A549 (cell line): ENCODE measurements around the gene C1orf174. TPM values are rescaled to one million over a fixed set of nuclear protein-coding genes. Genes with fewer than 3 reads are reported as not detected.
A peak's percentile ranks its signal among the peaks of the same experiment; 100 is the strongest.

Experiments used
- ATAC-seq, 2 experiments: fragments of 200-7000 bp in 1 of 2; fragments of >200 bp in 1 of 2; cut with Nextera tagmentation in 1 of 2; cut with Tn5 transposase in 1 of 2; 3 replicates each; pipeline versions ENCODE4 v1.8.0 to v1.9.1; 2018 to 2020; ENCODE audit warnings: mild to moderate bottlenecking in 1 of 2, moderate library complexity in 1 of 2
- CTCF ChIA-PET: fragments of 300-600 bp; sonication (Branson Sonifier 250); formaldehyde crosslinking; extraction: SDS; loops from one replicate; lab custom pipeline; 2021; ENCODE audit warnings: antibody characterized with exemption, inconsistent platforms; lab: Yijun Ruan, JAX
- POLR2A ChIA-PET: fragments of 350-600 bp; formaldehyde crosslinking; extraction: SDS; loops from one replicate; lab custom pipeline; 2021; ENCODE audit warnings: antibody characterized with exemption, inconsistent platforms; lab: Yijun Ruan, JAX
- DNase-seq, 2 experiments: peaks; one replicate each; pipeline versions ENCODE4 v3.0.0 to v3.0.0-alpha.2; 2011 to 2016; ENCODE audit warnings: low read depth in 1 of 2, low spot score in 1 of 2
- FAIRE-seq: peaks from 2 replicates; lab custom pipeline; 2011; peaks lifted over from hg19 to GRCh38; lab: Jason Lieb, UNC
- H3K27ac ChIP-seq, 2 experiments: fragments of >200 bp; sonication (Bioruptor Twin); formaldehyde crosslinking; 3 replicates each; pipeline ENCODE4 v1.5.1; 2016 to 2017
- H3K4me1 ChIP-seq: fragments of >200 bp; sonication (Bioruptor Twin); formaldehyde crosslinking; 3 replicates; pipeline ENCODE4 v1.6.1; 2016
- H3K4me2 ChIP-seq: fragments of >200 bp; sonication (Bioruptor Twin); formaldehyde crosslinking; 3 replicates; pipeline ENCODE4 v1.6.1; 2016
- H3K4me3 ChIP-seq: fragments of >200 bp; sonication (Bioruptor Twin); formaldehyde crosslinking; 3 replicates; pipeline ENCODE4 v1.5.1; 2016
- H3K9me3 ChIP-seq: fragments of >200 bp; sonication (Bioruptor Twin); formaldehyde crosslinking; 3 replicates; pipeline ENCODE4 v1.6.1; 2016
- BHLHE40 ChIP-seq: IDR thresholded peaks from 2 replicates; pipeline ENCODE4 v1.6.1; 2012; ENCODE audit warnings: low read depth, low read length, inconsistent platforms
- CBX8 ChIP-seq: fragments of 200-600 bp; sonication (generic); IDR thresholded peaks from 2 replicates; pipeline ENCODE4 v1.6.1; 2016
- EHMT2 ChIP-seq: fragments of 200-600 bp; sonication (generic); IDR thresholded peaks from 2 replicates; pipeline ENCODE4 v1.6.1; 2016; ENCODE audit warnings: antibody characterized with exemption, low read depth, mild to moderate bottlenecking, moderate library complexity
- FOSL2 ChIP-seq, 2 experiments: fragments of 450-650 bp in 1 of 2; fragments of >200 bp in 1 of 2; sonication (Bioruptor Twin) in 1 of 2; formaldehyde crosslinking; IDR thresholded peaks; 2 replicates each; pipeline versions ENCODE4 v1.5.0 to v1.6.1; 2016 to 2020; ENCODE audit warnings: mild to moderate bottlenecking in 1 of 2, moderate library complexity in 1 of 2
- FOXS1 ChIP-seq: fragments of 250-450 bp; sonication (Bioruptor Pico); IDR thresholded peaks from 2 replicates; pipeline ENCODE4 v1.5.0; 2020; ENCODE audit warnings: mild to moderate bottlenecking, moderate library complexity
- HDAC2 ChIP-seq: fragments of 200-600 bp; sonication (generic); IDR thresholded peaks from 2 replicates; pipeline ENCODE4 v1.6.1; 2016
- JUNB ChIP-seq: fragments of >200 bp; sonication (Bioruptor Twin); formaldehyde crosslinking; IDR thresholded peaks from 2 replicates; pipeline ENCODE4 v1.6.1; 2016
- KDM5A ChIP-seq: fragments of 200-600 bp; sonication (generic); IDR thresholded peaks from 2 replicates; pipeline ENCODE4 v1.6.1; 2016; ENCODE audit warnings: antibody characterized with exemption, mild to moderate bottlenecking
- MYC ChIP-seq: IDR thresholded peaks from 2 replicates; pipeline ENCODE4 v1.6.1; 2012; ENCODE audit warnings: mild to moderate bottlenecking, inconsistent platforms, low read length, improper control_type of control experiment, borderline replicate concordance
- NFE2L2 ChIP-seq: fragments of 150-350 bp; conservative IDR thresholded peaks from 2 replicates; pipeline ENCODE4 v1.6.1; 2014; ENCODE audit warnings: low read length
- RAD21 ChIP-seq, 2 experiments: fragments of >200 bp in 1 of 2; sonication (Bioruptor Twin) in 1 of 2; formaldehyde crosslinking in 1 of 2; IDR thresholded peaks in 1 of 2; conservative IDR thresholded peaks in 1 of 2; 2 replicates in 1 of 2; 3 replicates in 1 of 2; pipeline ENCODE4 v1.6.1; 2012 to 2018; ENCODE audit warnings: inconsistent platforms in 1 of 2
- RNF2 ChIP-seq: fragments of 200-600 bp; sonication (generic); IDR thresholded peaks from 2 replicates; pipeline ENCODE4 v1.6.1; 2016; ENCODE audit warnings: low read depth, mild to moderate bottlenecking, antibody characterized with exemption, moderate library complexity, borderline replicate concordance
- SMC3 ChIP-seq: fragments of >200 bp; sonication (Bioruptor Twin); formaldehyde crosslinking; IDR thresholded peaks from 3 replicates; pipeline ENCODE4 v1.6.1; 2018; ENCODE audit warnings: inconsistent platforms
- SREBF2 ChIP-seq: fragments of 450-650 bp; IDR thresholded peaks from 2 replicates; pipeline ENCODE4 v1.6.1; 2014; ENCODE audit warnings: mild to moderate bottlenecking, moderate library complexity
- TFCP2L1 ChIP-seq: fragments of 250-450 bp; sonication (Bioruptor Pico); IDR thresholded peaks from 2 replicates; pipeline ENCODE4 v1.5.0; 2021; ENCODE audit warnings: mild to moderate bottlenecking
- ZFP36 ChIP-seq: fragments of 450-650 bp; IDR thresholded peaks from 2 replicates; pipeline ENCODE4 v1.6.1; 2014; ENCODE audit warnings: borderline replicate concordance; ENCODE audit not compliant: partially characterized antibody
- ZSCAN20 ChIP-seq: fragments of 250-450 bp; sonication (Bioruptor Pico); IDR thresholded peaks from 2 replicates; pipeline ENCODE4 v1.8.0; 2022; ENCODE audit warnings: mild to moderate bottlenecking, moderate library complexity
- WGBS: methylation state at CpG from one replicate; pipeline ENCODE4 v1.1.6; 2017; ENCODE audit errors: missing lambda C conversion rate; 5-methylcytosine and 5-hydroxymethylcytosine counted together
- polyA plus RNA-seq, 4 experiments: library from polyadenylated mRNA; depleted of rRNA in 3 of 4; stranded (reverse); fragments of >200 nt; fragmentation: RNase III in 1 of 4; extraction: RNeasy Plus Mini Kit Qiagen cat#74134 plus additional on column Dnase treatment in 1 of 4; gene quantifications; 2 replicates in 3 of 4; 3 replicates in 1 of 4; pipeline ENCODE4 v1.2.3, GENCODE V29; 2011 to 2017
- TF ChIP-seq, protein P1 (sequence below): fragments of 150-350 bp; IDR thresholded peaks from 2 replicates; pipeline ENCODE4 v1.6.1; 2014; ENCODE audit warnings: low read depth, mild to moderate bottlenecking, low read length
- TF ChIP-seq, protein P2 (sequence below): fragments of 250-450 bp; sonication (Bioruptor Pico); IDR thresholded peaks from 2 replicates; pipeline ENCODE4 v1.5.0; 2020; ENCODE audit warnings: low read depth, mild to moderate bottlenecking, moderate library complexity
- TF ChIP-seq, protein P3 (sequence below): fragments of 250-450 bp; sonication (Bioruptor Pico); IDR thresholded peaks from 2 replicates; pipeline ENCODE4 v1.5.0; 2021; ENCODE audit warnings: mild to moderate bottlenecking, moderate library complexity, borderline replicate concordance
- TF ChIP-seq, protein P4 (sequence below): fragments of 450-650 bp; IDR thresholded peaks from 2 replicates; pipeline ENCODE4 v1.6.1; 2014; ENCODE audit warnings: antibody characterized with exemption

The C1orf174 gene
- polyA plus RNA-seq, 2 of the 4 experiments (the other 2 are of a cell fraction) = 23.9 to 29.7 TPM

DNA sequence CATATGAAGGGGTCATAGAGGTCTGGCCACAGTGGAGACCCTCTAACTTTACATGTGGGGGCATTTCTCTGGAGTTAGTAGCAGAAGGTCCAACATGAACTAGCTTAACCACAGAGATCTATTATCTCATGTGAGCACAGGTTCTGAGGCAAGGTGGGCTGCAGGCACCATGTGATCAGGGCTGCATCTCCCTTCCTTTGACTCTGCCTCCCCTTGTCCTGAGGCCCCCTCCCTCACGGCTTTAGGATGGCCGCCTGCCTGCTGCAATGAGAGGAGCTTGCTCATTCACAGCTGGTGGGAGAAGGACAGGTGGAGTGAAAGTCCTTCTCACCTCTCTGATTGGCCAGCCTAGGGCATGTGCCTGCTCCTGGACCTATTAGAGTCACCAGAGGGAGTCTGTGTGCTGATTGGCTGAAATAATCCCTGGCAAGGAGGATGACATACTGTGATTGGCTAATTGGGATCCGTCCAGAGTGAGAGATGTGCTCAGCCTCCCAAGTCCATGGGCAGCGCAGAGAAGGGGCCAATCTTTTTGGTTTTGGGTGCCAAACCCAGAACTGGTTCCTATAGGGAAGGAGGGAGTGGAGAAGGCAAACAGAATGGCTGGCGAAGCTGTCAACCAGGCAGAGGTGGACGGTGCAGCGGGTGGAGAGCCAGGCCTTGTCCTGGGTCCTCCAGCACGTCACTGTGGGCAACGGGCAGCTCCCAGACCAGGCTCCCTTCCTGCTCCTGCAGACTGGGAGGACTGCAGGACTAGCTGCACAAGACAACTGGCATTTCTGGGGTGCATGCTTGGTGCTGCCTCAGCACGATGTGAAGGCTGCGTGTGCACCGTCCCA lies 39.4 kb upstream of the C1orf174 start:
- FAIRE-seq (no peak), ATAC-seq (peak in 1 of 2 experiments; percentile 38; a peak in 2 of 6 replicates)
- 52% methylated on average over 5 of the region's 12 CpGs for WGBS

GRCh38 chr1:3932156-3932919 lies 32.3 kb upstream of the C1orf174 start:
- TF ChIP-seq EHMT2 (no peak), TFCP2L1 (no peak), JUNB (no peak), RNF2 (no peak), BHLHE40 (no peak), SREBF2 (no peak), NFE2L2 (no peak), SMC3 (no peak), ZSCAN20 (no peak), FOSL2 (IDR thresholded peaks at IDR 0.05) (no peak), FOSL2 (CRISPR knock-in tag; IDR thresholded peaks at IDR 0.05) (no peak), HDAC2 (no peak), MYC (no peak), FOXS1 (CRISPR knock-in tag) (no peak), ZFP36 (no peak), RAD21 (conservative IDR thresholded peaks at IDR 0.05 in 1 of 2, IDR thresholded peaks at IDR 0.05 in 1 of 2) (no peak), KDM5A (no peak), CBX8 (no peak)
- TF ChIP-seq, protein P1, sequence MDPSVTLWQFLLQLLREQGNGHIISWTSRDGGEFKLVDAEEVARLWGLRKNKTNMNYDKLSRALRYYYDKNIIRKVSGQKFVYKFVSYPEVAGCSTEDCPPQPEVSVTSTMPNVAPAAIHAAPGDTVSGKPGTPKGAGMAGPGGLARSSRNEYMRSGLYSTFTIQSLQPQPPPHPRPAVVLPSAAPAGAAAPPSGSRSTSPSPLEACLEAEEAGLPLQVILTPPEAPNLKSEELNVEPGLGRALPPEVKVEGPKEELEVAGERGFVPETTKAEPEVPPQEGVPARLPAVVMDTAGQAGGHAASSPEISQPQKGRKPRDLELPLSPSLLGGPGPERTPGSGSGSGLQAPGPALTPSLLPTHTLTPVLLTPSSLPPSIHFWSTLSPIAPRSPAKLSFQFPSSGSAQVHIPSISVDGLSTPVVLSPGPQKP = no peak
- TF ChIP-seq, protein P2, sequence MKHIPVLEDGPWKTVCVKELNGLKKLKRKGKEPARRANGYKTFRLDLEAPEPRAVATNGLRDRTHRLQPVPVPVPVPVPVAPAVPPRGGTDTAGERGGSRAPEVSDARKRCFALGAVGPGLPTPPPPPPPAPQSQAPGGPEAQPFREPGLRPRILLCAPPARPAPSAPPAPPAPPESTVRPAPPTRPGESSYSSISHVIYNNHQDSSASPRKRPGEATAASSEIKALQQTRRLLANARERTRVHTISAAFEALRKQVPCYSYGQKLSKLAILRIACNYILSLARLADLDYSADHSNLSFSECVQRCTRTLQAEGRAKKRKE (CRISPR knock-in tag) = no peak
- TF ChIP-seq, protein P3, sequence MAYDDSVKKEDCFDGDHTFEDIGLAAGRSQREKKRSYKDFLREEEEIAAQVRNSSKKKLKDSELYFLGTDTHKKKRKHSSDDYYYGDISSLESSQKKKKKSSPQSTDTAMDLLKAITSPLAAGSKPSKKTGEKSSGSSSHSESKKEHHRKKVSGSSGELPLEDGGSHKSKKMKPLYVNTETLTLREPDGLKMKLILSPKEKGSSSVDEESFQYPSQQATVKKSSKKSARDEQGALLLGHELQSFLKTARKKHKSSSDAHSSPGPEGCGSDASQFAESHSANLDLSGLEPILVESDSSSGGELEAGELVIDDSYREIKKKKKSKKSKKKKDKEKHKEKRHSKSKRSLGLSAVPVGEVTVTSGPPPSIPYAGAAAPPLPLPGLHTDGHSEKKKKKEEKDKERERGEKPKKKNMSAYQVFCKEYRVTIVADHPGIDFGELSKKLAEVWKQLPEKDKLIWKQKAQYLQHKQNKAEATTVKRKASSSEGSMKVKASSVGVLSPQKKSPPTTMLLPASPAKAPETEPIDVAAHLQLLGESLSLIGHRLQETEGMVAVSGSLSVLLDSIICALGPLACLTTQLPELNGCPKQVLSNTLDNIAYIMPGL (CRISPR knock-in tag) = no peak
- FAIRE-seq (no peak), ATAC-seq (no peak), DNase-seq (no peak)
- WGBS = 14% methylated on average over 21 of the region's 21 CpGs
- Histone ChIP-seq H3K4me2 (no peak overlapping the region), H3K9me3 (peaks cover 5% of the 10 kb centered on the region; the same call in 2 of the 3 replicates), H3K27ac (no peak overlapping the region), H3K4me1 (no peaks in the 10 kb centered on the region), H3K4me3 (no peak overlapping the region)
- ChIA-PET CTCF (no interaction called here), POLR2A (no interaction called here)

More for the DNA sequence above, 39.4 kb upstream of the C1orf174 start:
- Histone ChIP-seq H3K9me3 (peaks cover 9% of the 10 kb centered on the region; the same call in 2 of the 3 replicates), H3K4me2 (no peak overlapping the region), H3K4me1 (peaks cover 5% of the 10 kb centered on the region; the same call in 1 of the 3 replicates), H3K4me3 (no peak overlapping the region), H3K27ac (no peak overlapping the region)
- CTCF ChIA-PET = interaction anchor here (1.2 kb wide), 1 partner anchor 215 kb away, joined by 3 read pairs; no protein-coding TSS in a partner anchor
- TF ChIP-seq, protein P4, sequence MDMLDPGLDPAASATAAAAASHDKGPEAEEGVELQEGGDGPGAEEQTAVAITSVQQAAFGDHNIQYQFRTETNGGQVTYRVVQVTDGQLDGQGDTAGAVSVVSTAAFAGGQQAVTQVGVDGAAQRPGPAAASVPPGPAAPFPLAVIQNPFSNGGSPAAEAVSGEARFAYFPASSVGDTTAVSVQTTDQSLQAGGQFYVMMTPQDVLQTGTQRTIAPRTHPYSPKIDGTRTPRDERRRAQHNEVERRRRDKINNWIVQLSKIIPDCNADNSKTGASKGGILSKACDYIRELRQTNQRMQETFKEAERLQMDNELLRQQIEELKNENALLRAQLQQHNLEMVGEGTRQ = peak; percentile 23; the same call in 1 of the 2 replicates
- TF ChIP-seq CBX8 = no peak
- POLR2A ChIA-PET = no interaction called here
- no peak for DNase-seq
